Stomach smooth muscle (tissue), 2 donors: Measurements from ENCODE around the gene MIEF1.

Source experiments
- H3K27ac ChIP-seq: one replicate; pipeline ENCODE4 v1.7.0; 2013; ENCODE audit warnings: mild to moderate bottlenecking, low read length, inconsistent platforms
- H3K27me3 ChIP-seq, 2 donors: one replicate each; pipeline ENCODE4 v1.7.0; 2013; ENCODE audit warnings: low read length in 2 of 2; ENCODE audit not compliant: insufficient read depth in 2 of 2, control insufficient read depth in 1 of 2
- H3K36me3 ChIP-seq, 2 donors: one replicate each; pipeline ENCODE4 v1.7.0; 2013; ENCODE audit warnings: low read length in 2 of 2; ENCODE audit not compliant: control insufficient read depth in 2 of 2, insufficient read depth in 2 of 2
- H3K4me1 ChIP-seq: one replicate; pipeline ENCODE4 v1.7.0; 2013; ENCODE audit warnings: low read length; ENCODE audit not compliant: control insufficient read depth, insufficient read depth
- H3K4me3 ChIP-seq, 2 donors: one replicate each; pipeline ENCODE4 v1.7.0; 2013; ENCODE audit warnings: low read length in 2 of 2
- H3K9ac ChIP-seq, 2 donors: one replicate each; pipeline ENCODE4 v1.7.0; 2013; ENCODE audit warnings: low read length in 2 of 2, mild to moderate bottlenecking in 1 of 2
- H3K9me3 ChIP-seq, 2 donors: one replicate each; pipeline ENCODE4 v1.7.0; 2013; ENCODE audit warnings: low read length in 2 of 2; ENCODE audit not compliant: control insufficient read depth in 2 of 2
- donor health status: healthy.
- donor health status: Pancreatic carcinoma.

Gene MIEF1

GRCh38 chr22:39471381-39472141 lies 30.5 kb upstream of the MIEF1 start:
- Histone ChIP-seq H3K4me1 (peaks cover 25% of the 10 kb centered on the region), H3K27me3 (peaks cover 0 to 2% of the 10 kb centered on the region in 2 donors), H3K27ac (no peak overlapping the region), H3K4me3 (no peak overlapping the region), H3K9me3 (no peaks in the 10 kb centered on the region), H3K9ac (no peak overlapping the region), H3K36me3 (no peaks in the 10 kb centered on the region)

GRCh38 chr22:39472570-39473556 lies 29.2 kb upstream of the MIEF1 start:
- no peak overlapping the region for H3K4me3 ChIP-seq
- no peaks in the 10 kb centered on the region for H3K36me3 ChIP-seq
- no peaks in the 10 kb centered on the region for H3K9me3 ChIP-seq
- H3K27me3 ChIP-seq: peaks cover 0 to 2% of the 10 kb centered on the region in 2 donors
- H3K4me1 ChIP-seq: peaks cover 23% of the 10 kb centered on the region
- no peak overlapping the region for H3K27ac ChIP-seq
- H3K9ac ChIP-seq: no peak overlapping the region

GRCh38 chr22:39473851-39474250 lies 28.2 kb upstream of the MIEF1 start:
- no peaks in the 10 kb centered on the region for H3K36me3 ChIP-seq
- H3K27me3 ChIP-seq: peaks cover 0 to 2% of the 10 kb centered on the region in 2 donors
- H3K9ac ChIP-seq: no peak overlapping the region
- H3K9me3 ChIP-seq: no peaks in the 10 kb centered on the region
- H3K27ac ChIP-seq: no peak overlapping the region
- H3K4me1 ChIP-seq: peaks cover 23% of the 10 kb centered on the region
- H3K4me3 ChIP-seq: no peak overlapping the region

- peaks cover 20% of the 10 kb centered on the region for H3K4me1 ChIP-seq
- no peaks in the 10 kb centered on the region for H3K9me3 ChIP-seq
- no peaks in the 10 kb centered on the region for H3K36me3 ChIP-seq
- no peak overlapping the region for H3K4me3 ChIP-seq
- no peak overlapping the region for H3K27ac ChIP-seq
- H3K9ac ChIP-seq: no peak overlapping the region
- H3K27me3 ChIP-seq: no peaks in the 10 kb centered on the region
Observed at GRCh38 chr22:39474351-39475111, 27.6 kb upstream of the MIEF1 start.

- H3K27ac ChIP-seq: peak overlapping the region; percentile 6
- H3K9me3 ChIP-seq: no peaks in the 10 kb centered on the region
- no peaks in the 10 kb centered on the region for H3K27me3 ChIP-seq
- peaks cover 15% of the 10 kb centered on the region for H3K4me1 ChIP-seq
- H3K36me3 ChIP-seq: no peaks in the 10 kb centered on the region
- H3K4me3 ChIP-seq: no peak overlapping the region
- no peak overlapping the region for H3K9ac ChIP-seq
Observed at GRCh38 chr22:39475337-39475736, 26.8 kb upstream of the MIEF1 start.

- no peak overlapping the region for H3K27ac ChIP-seq
- H3K27me3 ChIP-seq: no peaks in the 10 kb centered on the region
Observed at GRCh38 chr22:39475902-39476301, 26.2 kb upstream of the MIEF1 start.

GRCh38 chr22:39476664-39477063 lies 25.4 kb upstream of the MIEF1 start:
- H3K4me1 ChIP-seq: peaks cover 11% of the 10 kb centered on the region
- H3K36me3 ChIP-seq: no peaks in the 10 kb centered on the region
- no peak overlapping the region for H3K4me3 ChIP-seq
- no peaks in the 10 kb centered on the region for H3K9me3 ChIP-seq
- H3K9ac ChIP-seq: no peak overlapping the region
- H3K27ac ChIP-seq: no peak overlapping the region
- H3K27me3 ChIP-seq: no peaks in the 10 kb centered on the region

More at GRCh38 chr22:39475902-39476301, 26.2 kb upstream of the MIEF1 start:
- H3K4me3 ChIP-seq: no peak overlapping the region
- H3K9ac ChIP-seq: no peak overlapping the region
- no peaks in the 10 kb centered on the region for H3K36me3 ChIP-seq
- H3K4me1 ChIP-seq: peaks cover 12% of the 10 kb centered on the region
- no peaks in the 10 kb centered on the region for H3K9me3 ChIP-seq

GRCh38 chr22:39477542-39477941 lies 24.5 kb upstream of the MIEF1 start:
- no peaks in the 10 kb centered on the region for H3K36me3 ChIP-seq
- H3K4me3 ChIP-seq: no peak overlapping the region
- no peak overlapping the region for H3K27ac ChIP-seq
- H3K27me3 ChIP-seq: no peaks in the 10 kb centered on the region
- no peak overlapping the region for H3K9ac ChIP-seq
- peaks cover 6% of the 10 kb centered on the region for H3K4me1 ChIP-seq
- H3K9me3 ChIP-seq: no peaks in the 10 kb centered on the region

- no peak overlapping the region for H3K4me3 ChIP-seq
- H3K36me3 ChIP-seq: no peaks in the 10 kb centered on the region
- no peaks in the 10 kb centered on the region for H3K27me3 ChIP-seq
- H3K9ac ChIP-seq: no peak overlapping the region
- H3K9me3 ChIP-seq: no peaks in the 10 kb centered on the region
- H3K27ac ChIP-seq: no peak overlapping the region
- H3K4me1 ChIP-seq: peaks cover 6% of the 10 kb centered on the region
Observed at GRCh38 chr22:39478441-39478850, 23.6 kb upstream of the MIEF1 start.

GRCh38 chr22:39479254-39479653 lies 22.8 kb upstream of the MIEF1 start:
- Histone ChIP-seq H3K36me3 (no peaks in the 10 kb centered on the region), H3K27ac (no peak overlapping the region), H3K27me3 (no peaks in the 10 kb centered on the region), H3K4me3 (no peak overlapping the region), H3K4me1 (peaks cover 5% of the 10 kb centered on the region), H3K9me3 (no peaks in the 10 kb centered on the region), H3K9ac (no peak overlapping the region)
